K562 (cell line): ENCODE results near the gene DHDH. TPM values are rescaled to one million over a fixed set of nuclear protein-coding genes. Genes with fewer than 3 reads are reported as not detected.

ENCODE experiments used
- ATAC-seq: fragments of 200-7000 bp; cut with Tn5 transposase; 3 replicates; pipeline ENCODE4 v1.9.1; 2020; ENCODE audit warnings: moderate library complexity
- BruUV-seq: library from RNA; stranded (reverse); fragments of 400-500 nt; replicated peaks from 2 replicates; lab custom pipeline; 2021; lab: Mats Ljungman, UMichigan
- CTCF ChIA-PET: fragments of 300-600 bp; formaldehyde crosslinking; extraction: SDS; loops from one replicate; lab custom pipeline; 2021; ENCODE audit warnings: low intra/inter-chr PET ratio; lab: Yijun Ruan, JAX
- POLR2A ChIA-PET: fragments of 300-600, 350-650 bp; sonication (Branson Sonifier 250); formaldehyde crosslinking; extraction: SDS; loops from one replicate; lab custom pipeline; 2021; ENCODE audit warnings: antibody characterized with exemption, inconsistent platforms; lab: Yijun Ruan, JAX
- DNase-seq, 4 experiments: peaks; one replicate each; pipeline versions ENCODE4 v3.0.0 to v3.0.0-alpha.2; 2011 to 2018; ENCODE audit warnings: low spot score in 3 of 4, mixed read lengths in 3 of 4; ENCODE audit errors: extremely low read depth in 1 of 4
- FAIRE-seq: peaks from 2 replicates; lab custom pipeline; 2011; peaks lifted over from hg19 to GRCh38; lab: Jason Lieb, UNC
- H2AFZ ChIP-seq: 2 replicates; pipeline ENCODE4 v1.6.0; 2011; ENCODE audit warnings: low read depth, low read length, control low read depth, inconsistent platforms
- H3K27ac ChIP-seq: fragments of 200-600 bp; 3 replicates; pipeline ENCODE4 v1.8.0; 2011; ENCODE audit warnings: low read depth, mild to moderate bottlenecking, control low read depth, inconsistent platforms, low read length, moderate library complexity, mixed read lengths; ENCODE audit errors: extremely low read depth
- H3K27me3 ChIP-seq, 2 experiments: fragments of 300-600 bp in 1 of 2; 2 replicates in 1 of 2; 3 replicates in 1 of 2; pipeline versions ENCODE4 v1.6.0 to v1.8.0; 2011; ENCODE audit warnings: inconsistent platforms in 2 of 2, low read length in 2 of 2, mild to moderate bottlenecking in 1 of 2, mixed read lengths in 1 of 2, moderate library complexity in 1 of 2; ENCODE audit not compliant: control insufficient read depth in 2 of 2, insufficient read depth in 2 of 2
- H3K36me3 ChIP-seq: fragments of 300-600 bp; 3 replicates; pipeline ENCODE4 v1.8.0; 2011; ENCODE audit warnings: mild to moderate bottlenecking, low read length, inconsistent platforms; ENCODE audit not compliant: control insufficient read depth, insufficient read depth
- H3K4me1 ChIP-seq, 2 experiments: fragments of 200-600 bp in 1 of 2; replicated peaks in 1 of 2; 2 replicates in 1 of 2; 3 replicates in 1 of 2; pipeline versions ENCODE4 v1.5.1 to v1.8.0; 2011; ENCODE audit warnings: inconsistent platforms in 2 of 2, low read length in 2 of 2, mild to moderate bottlenecking in 1 of 2, mixed read lengths in 1 of 2, moderate library complexity in 1 of 2; ENCODE audit not compliant: control insufficient read depth in 2 of 2, insufficient read depth in 2 of 2
- H3K4me2 ChIP-seq: 2 replicates; pipeline ENCODE4 v1.6.1; 2011; ENCODE audit warnings: low read length, control low read depth, inconsistent platforms, mixed read lengths; ENCODE audit not compliant: insufficient read depth
- H3K4me3 ChIP-seq: fragments of 200-600 bp; sonication (generic), shearing (Covaris generic); 2 replicates; pipeline ENCODE4 v1.5.1; 2016; ENCODE audit warnings: control low read depth, inconsistent platforms
- H3K79me2 ChIP-seq: fragments of 200-600 bp; 3 replicates; pipeline ENCODE4 v1.8.0; 2011; ENCODE audit warnings: low read length, inconsistent platforms; ENCODE audit not compliant: control insufficient read depth, insufficient read depth
- H3K9ac ChIP-seq, 2 experiments: 2 replicates each; pipeline versions ENCODE4 v1.6.0 to v1.6.1; 2011; ENCODE audit warnings: low read depth in 2 of 2, low read length in 2 of 2, control low read depth in 1 of 2, inconsistent platforms in 1 of 2, mild to moderate bottlenecking in 1 of 2, mixed read lengths in 1 of 2; ENCODE audit not compliant: insufficient read depth in 1 of 2
- H3K9me1 ChIP-seq: one replicate; pipeline ENCODE4 v1.6.0; 2011; ENCODE audit warnings: inconsistent platforms, mild to moderate bottlenecking, low read length, moderate library complexity; ENCODE audit not compliant: control insufficient read depth, insufficient read depth
- H3K9me3 ChIP-seq: replicated peaks from 2 replicates; pipeline ENCODE4 v1.5.1; 2011; ENCODE audit warnings: low read depth, low read length, inconsistent platforms; ENCODE audit not compliant: control insufficient read depth, insufficient read depth
- H4K20me1 ChIP-seq: replicated peaks from 2 replicates; pipeline ENCODE4 v1.6.1; 2011; ENCODE audit warnings: low read length, inconsistent platforms, mixed read lengths; ENCODE audit not compliant: control insufficient read depth, insufficient read depth
- HDAC6 ChIP-seq: IDR thresholded peaks from 2 replicates; pipeline ENCODE4 v1.6.1; 2012; ENCODE audit warnings: low read depth, mild to moderate bottlenecking, control low read depth, inconsistent platforms, low read length, moderate library complexity
- JUND ChIP-seq, 2 experiments: IDR thresholded peaks; 2 replicates in 1 of 2; 3 replicates in 1 of 2; pipeline ENCODE4 v1.6.1; 2011; ENCODE audit warnings: borderline replicate concordance in 2 of 2, low read depth in 2 of 2, low read length in 2 of 2, improper control_type of control experiment in 1 of 2, missing biosample characterization in 1 of 2, missing genetic modification characterization in 1 of 2, missing genetic modification reagents in 1 of 2
- LCOR ChIP-seq: sonication (generic); formaldehyde crosslinking; IDR thresholded peaks from 2 replicates; pipeline ENCODE4 v1.8.0; 2022; ENCODE audit warnings: mild to moderate bottlenecking, missing genetic modification reagents
- MNT ChIP-seq, 2 experiments: fragments of 450-650 bp; conservative IDR thresholded peaks; 2 replicates each; pipeline ENCODE4 v1.6.1; 2017; ENCODE audit warnings: mild to moderate bottlenecking in 2 of 2, moderate library complexity in 2 of 2
- NFXL1 ChIP-seq: fragments of 450-650 bp; formaldehyde crosslinking; IDR thresholded peaks from 2 replicates; pipeline ENCODE4 v1.4.0; 2021; ENCODE audit warnings: mild to moderate bottlenecking
- NR2C1 ChIP-seq, 2 experiments: fragments of 450-650 bp; IDR thresholded peaks; 2 replicates each; pipeline ENCODE4 v1.6.1; 2017; ENCODE audit warnings: mild to moderate bottlenecking in 2 of 2, antibody characterized with exemption in 1 of 2, inconsistent platforms in 1 of 2, missing compliant biosample characterization in 1 of 2, missing genetic modification characterization in 1 of 2
- POLR2AphosphoS5 ChIP-seq: IDR thresholded peaks from 2 replicates; pipeline ENCODE4 v1.6.1; 2011; ENCODE audit warnings: mild to moderate bottlenecking, low read depth, low read length, moderate library complexity; ENCODE audit not compliant: control insufficient read depth, insufficient read depth
- POLR3A ChIP-seq: IDR thresholded peaks from 2 replicates; pipeline ENCODE4 v1.6.1; 2011; ENCODE audit warnings: borderline replicate concordance, mild to moderate bottlenecking, moderate library complexity; ENCODE audit not compliant: insufficient read length, insufficient read depth; ENCODE audit errors: extremely low read depth
- PPARD ChIP-seq: fragments of 250-450 bp; sonication (Bioruptor Pico); IDR thresholded peaks from 2 replicates; pipeline ENCODE4 v1.8.0; 2022; ENCODE audit warnings: inconsistent platforms, mild to moderate bottlenecking, moderate library complexity
- PTBP1 ChIP-seq: fragments of 200-400 bp; formaldehyde crosslinking; IDR thresholded peaks from 2 replicates; pipeline ENCODE4 v1.6.1; 2017; ENCODE audit warnings: low read depth, low read length
- SETDB1 ChIP-seq: IDR thresholded peaks from one replicate; pipeline ENCODE4 v1.6.1; 2012; ENCODE audit warnings: low read length, control low read depth, inconsistent platforms
- SMAD3 ChIP-seq: fragments of 450-650 bp; formaldehyde crosslinking; conservative IDR thresholded peaks from 2 replicates; pipeline ENCODE4 v1.4.0; 2020; ENCODE audit warnings: mild to moderate bottlenecking
- TAF1 ChIP-seq: IDR thresholded peaks from 2 replicates; pipeline ENCODE4 v1.6.1; 2011; ENCODE audit warnings: mild to moderate bottlenecking, low read length, moderate library complexity; ENCODE audit not compliant: insufficient read depth, control insufficient read depth, severe bottlenecking; ENCODE audit errors: extremely low read depth
- ZBTB17 ChIP-seq: fragments of 450-650 bp; formaldehyde crosslinking; IDR thresholded peaks from 2 replicates; pipeline ENCODE4 v1.4.0; 2020; ENCODE audit warnings: mild to moderate bottlenecking
- ZSCAN32 ChIP-seq: fragments of 450-650 bp; formaldehyde crosslinking; IDR thresholded peaks from 2 replicates; pipeline ENCODE4 v1.4.0; 2020; ENCODE audit warnings: mild to moderate bottlenecking, moderate library complexity
- WGBS: fragments of 100-300 bp; shearing (Covaris generic); methylation state at CpG from one replicate; pipeline ENCODE4 v1.1.6; 2016; ENCODE audit warnings: low coverage, mixed read lengths; ENCODE audit not compliant: insufficient coverage; ENCODE audit errors: missing lambda C conversion rate; 5-methylcytosine and 5-hydroxymethylcytosine counted together
- in situ Hi-C: fragments of 300-500 bp; cut with MboI; formaldehyde crosslinking; loops from 4 replicates; pipeline ENCODE4 v1.15.0; 2018; ENCODE audit warnings: inconsistent platforms, mixed read lengths
- intact Hi-C: fragments of 100-400 bp; cut with micrococcal nuclease; formaldehyde crosslinking; loops from 2 replicates; pipeline ENCODE4 v1.14.2; 2022
- polyA plus RNA-seq, 8 experiments: library from polyadenylated mRNA; depleted of rRNA in 4 of 8; stranded (reverse) in 5 of 8; unstranded in 3 of 8; fragments of >200 nt; fragmentation: Nextera tagmentation in 2 of 8; fragmentation: Illumina TruSeq in 1 of 8; extraction: Ambion mirVana in 2 of 8; extraction: Trizol in 1 of 8; gene quantifications; 2 replicates each; pipeline versions ENCODE4 v1.2.1 to v1.2.3, GENCODE V29; 2011 to 2014; ENCODE audit warnings: inconsistent platforms in 1 of 8, missing spikeins in 1 of 8
- total RNA-seq, 7 experiments: library from RNA; depleted of rRNA in 6 of 7; stranded (reverse); fragments of >200 nt in 6 of 7; fragmentation: Illumina TruSeq in 2 of 7; extraction: Trizol in 2 of 7; gene quantifications; 2 replicates each; pipeline versions ENCODE4 v1.2.1 to v1.2.3, GENCODE V29; 2011 to 2021; ENCODE audit warnings: low replicate concordance in 1 of 7

The DHDH gene
- total and polyA plus RNA-seq, 9 of the 15 experiments (the other 6 are each of a cell fraction or from before 2014, with no cell fraction given), result 0.37 to 1.9 (median 0.87) TPM

- H3K27ac ChIP-seq, result no peak overlapping the region
- H3K9ac ChIP-seq, result no peak overlapping the region
- H3K9me1 ChIP-seq, result no peaks in the 10 kb centered on the region
- FAIRE-seq, result no peak
- POLR2A ChIA-PET, result interaction anchor here (0.6 to 1.1 kb wide), 3 partner anchors 21 to 166 kb away, joined by 3 to 7 read pairs (median 4); partner anchors contain the start of gene GYS1
- peaks cover 11% of the 10 kb centered on the region for H3K9me3 ChIP-seq
- CTCF ChIA-PET, result no interaction called here
- H4K20me1 ChIP-seq, result no peaks in the 10 kb centered on the region
- in situ Hi-C loops, result no loop called here
- DNase-seq, result no peak
- BruUV-seq, result no TSS peak
- 60% methylated on average over 8 of the region's 9 CpGs for WGBS
- no peaks in the 10 kb centered on the region for H3K27me3 ChIP-seq
- no peaks in the 10 kb centered on the region for H3K79me2 ChIP-seq
- H3K36me3 ChIP-seq, result no peaks in the 10 kb centered on the region; the same call in 2 of the 3 replicates
- no peak for ATAC-seq
- H3K4me2 ChIP-seq, result no peak overlapping the region
- H2AFZ ChIP-seq, result no peak overlapping the region
- H3K4me3 ChIP-seq, result no peak overlapping the region
- H3K4me1 ChIP-seq, result peaks cover 22 to 25% of the 10 kb centered on the region in 2 experiments; a peak in 4 of 5 replicates
- TF ChIP-seq POLR2AphosphoS5 (no peak), NR2C1 (IDR thresholded peaks at IDR 0.05) (no peak), NR2C1 (tag; IDR thresholded peaks at IDR 0.05) (no peak), HDAC6 (no peak), ZBTB17 (CRISPR knock-in tag) (no peak), LCOR (CRISPR knock-in tag) (no peak), MNT (conservative IDR thresholded peaks at IDR 0.05) (no peak), JUND (IDR thresholded peaks at IDR 0.05; ENCODE audit: borderline replicate concordance, low read depth, low read length) (no peak), JUND (tag; IDR thresholded peaks at IDR 0.05; ENCODE audit: borderline replicate concordance, low read depth, low read length) (no peak), PTBP1 (no peak), TAF1 (no peak), SMAD3 (CRISPR knock-in tag) (no peak), ZSCAN32 (no peak), PPARD (CRISPR knock-in tag) (no peak), SETDB1 (no peak), POLR3A (no peak), NFXL1 (CRISPR knock-in tag) (no peak)
- intact Hi-C loops, result no loop called here
These were observed 13.2 kb downstream of the DHDH start for GRCh38 chr19:48946463-48947257.
